ENCODE measurements around the gene PID1. TPM values are rescaled to one million over a fixed set of nuclear protein-coding genes. Genes with fewer than 3 reads are reported as not detected.

The PID1 gene
- total RNA-seq, 1 experiment from 2014 or later, result 2.6 TPM

- TF ChIP-seq HMGA2 (CRISPR knock-in tag; IDR thresholded peaks at IDR 0.05), result no peak
These were observed 110.1 kb downstream of the PID1 start (continued) for GRCh38 chr2:229160984-229161383.

GRCh38 chr2:229160180-229160579 lies 110.9 kb downstream of the PID1 start:
- no peak for ATAC-seq

GRCh38 chr2:229159405-229159804 lies 111.7 kb downstream of the PID1 start:
- POLR2A ChIA-PET, result no interaction called here
- H3K9me3 Mint-ChIP-seq, result 0 out of 2 replicates have a peak, but pooled peaks cover 6% of the 10 kb centered on the region
- DNase-seq (ENCODE audit: low spot score) (no peak), ATAC-seq (no peak)
- H3K4me1 Mint-ChIP-seq, result peaks cover 5% of the 10 kb centered on the region
- H3K27ac Mint-ChIP-seq, result no peak overlapping the region
- CTCF ChIA-PET, result no interaction called here
- no peaks in the 10 kb centered on the region for H3K36me3 Mint-ChIP-seq
- H3K27me3 Mint-ChIP-seq (ENCODE audit: low read depth), result no peaks in the 10 kb centered on the region
- TF ChIP-seq ELF4 (CRISPR knock-in tag; IDR thresholded peaks at IDR 0.05; ENCODE audit: low read depth) (no peak), TP53 (CRISPR knock-in tag; IDR thresholded peaks at IDR 0.05) (no peak), ZNF671 (CRISPR knock-in tag; IDR thresholded peaks at IDR 0.05) (no peak), ZNF232 (CRISPR knock-in tag; IDR thresholded peaks at IDR 0.05) (no peak), ATF3 (CRISPR knock-in tag; conservative IDR thresholded peaks at IDR 0.05) (no peak), ZNF281 (CRISPR knock-in tag; IDR thresholded peaks at IDR 0.05) (no peak), NFATC4 (CRISPR knock-in tag; IDR thresholded peaks at IDR 0.05) (no peak), ATF1 (CRISPR knock-in tag; IDR thresholded peaks at IDR 0.05) (no peak), ETV6 (CRISPR knock-in tag; IDR thresholded peaks at IDR 0.05) (no peak), ATF2 (CRISPR knock-in tag; IDR thresholded peaks at IDR 0.05; ENCODE audit: borderline replicate concordance, low read depth) (no peak)
- no peak overlapping the region for H3K4me3 Mint-ChIP-seq

More at GRCh38 chr2:229160180-229160579, 110.9 kb downstream of the PID1 start:
- CTCF ChIA-PET, result no interaction called here
- H3K4me3 Mint-ChIP-seq, result no peak overlapping the region
- no peaks in the 10 kb centered on the region for H3K27me3 Mint-ChIP-seq (ENCODE audit: low read depth)
- no peak for DNase-seq (ENCODE audit: low spot score)
- no peak overlapping the region for H3K27ac Mint-ChIP-seq
- peaks cover 11% of the 10 kb centered on the region for H3K4me1 Mint-ChIP-seq
- no peaks in the 10 kb centered on the region for H3K36me3 Mint-ChIP-seq
- TF ChIP-seq SMAD3 (CRISPR knock-in tag; IDR thresholded peaks at IDR 0.05; ENCODE audit: borderline replicate concordance), result no peak
- TF ChIP-seq GABPB1 (CRISPR knock-in tag; IDR thresholded peaks at IDR 0.05), result 0 out of 2 replicates have a peak, but pooled peaks have one; percentile 24
- 0 out of 2 replicates have a peak, but pooled peaks cover 6% of the 10 kb centered on the region for H3K9me3 Mint-ChIP-seq
- POLR2A ChIA-PET, result no interaction called here

GRCh38 chr2:229154381-229154780 lies 116.7 kb downstream of the PID1 start:
- no peak overlapping the region for H3K4me3 Mint-ChIP-seq
- POLR2A ChIA-PET, result no interaction called here
- TF ChIP-seq MYBL2 (CRISPR knock-in tag; IDR thresholded peaks at IDR 0.05) (no peak), ARID4B (CRISPR knock-in tag; IDR thresholded peaks at IDR 0.05; ENCODE audit: borderline replicate concordance) (no peak), NR2C2 (CRISPR knock-in tag; IDR thresholded peaks at IDR 0.05) (no peak), ZNF416 (CRISPR knock-in tag; IDR thresholded peaks at IDR 0.05) (no peak), E2F5 (CRISPR knock-in tag; IDR thresholded peaks at IDR 0.05) (no peak), NR3C1 (CRISPR knock-in tag; conservative IDR thresholded peaks at IDR 0.05; ENCODE audit: low read depth) (no peak), TEAD1 (CRISPR knock-in tag; IDR thresholded peaks at IDR 0.05) (no peak)

More at GRCh38 chr2:229154381-229154780, 116.7 kb downstream of the PID1 start:
- H3K36me3 Mint-ChIP-seq, result no peaks in the 10 kb centered on the region
- no peaks in the 10 kb centered on the region for H3K4me1 Mint-ChIP-seq
- H3K27me3 Mint-ChIP-seq (ENCODE audit: low read depth), result no peaks in the 10 kb centered on the region
- CTCF ChIA-PET, result no interaction called here
- no peak for ATAC-seq
- no peak for DNase-seq (ENCODE audit: low spot score)
- 0 out of 2 replicates have a peak, but pooled peaks cover 6% of the 10 kb centered on the region for H3K9me3 Mint-ChIP-seq
- H3K27ac Mint-ChIP-seq, result no peak overlapping the region
